Ovary (tissue), 3 donors: ENCODE data around the gene TRIM39.

Experiments used
- POLR2A ChIP-seq: fragments of 450-650 bp; IDR thresholded peaks from one replicate; pipeline ENCODE4 v1.6.1; 2017; ENCODE audit warnings: antibody characterized with exemption, mild to moderate bottlenecking, moderate library complexity
- TF ChIP-seq, protein P1 (sequence below), 3 donors: fragments of 450-650 bp in 2 of 3; fragments of 200-600 bp in 1 of 3; IDR thresholded peaks; one replicate each; pipeline versions ENCODE4 v1.5.1 to v1.8.0; 2016 to 2022; ENCODE audit warnings: antibody characterized with exemption in 3 of 3, mild to moderate bottlenecking in 1 of 3
- donor health status: DM: no; HTN: no; CAD: no.

- TF ChIP-seq, protein P1, sequence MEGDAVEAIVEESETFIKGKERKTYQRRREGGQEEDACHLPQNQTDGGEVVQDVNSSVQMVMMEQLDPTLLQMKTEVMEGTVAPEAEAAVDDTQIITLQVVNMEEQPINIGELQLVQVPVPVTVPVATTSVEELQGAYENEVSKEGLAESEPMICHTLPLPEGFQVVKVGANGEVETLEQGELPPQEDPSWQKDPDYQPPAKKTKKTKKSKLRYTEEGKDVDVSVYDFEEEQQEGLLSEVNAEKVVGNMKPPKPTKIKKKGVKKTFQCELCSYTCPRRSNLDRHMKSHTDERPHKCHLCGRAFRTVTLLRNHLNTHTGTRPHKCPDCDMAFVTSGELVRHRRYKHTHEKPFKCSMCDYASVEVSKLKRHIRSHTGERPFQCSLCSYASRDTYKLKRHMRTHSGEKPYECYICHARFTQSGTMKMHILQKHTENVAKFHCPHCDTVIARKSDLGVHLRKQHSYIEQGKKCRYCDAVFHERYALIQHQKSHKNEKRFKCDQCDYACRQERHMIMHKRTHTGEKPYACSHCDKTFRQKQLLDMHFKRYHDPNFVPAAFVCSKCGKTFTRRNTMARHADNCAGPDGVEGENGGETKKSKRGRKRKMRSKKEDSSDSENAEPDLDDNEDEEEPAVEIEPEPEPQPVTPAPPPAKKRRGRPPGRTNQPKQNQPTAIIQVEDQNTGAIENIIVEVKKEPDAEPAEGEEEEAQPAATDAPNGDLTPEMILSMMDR (IDR thresholded peaks at IDR 0.05), result no peak
- no peak for TF ChIP-seq POLR2A
Observed at GRCh38 chr6:30356536-30356935, 29.8 kb downstream of the TRIM39 start.
